SK-N-SH (cell line): ENCODE results near the gene AKAP10. TPM values are rescaled to one million over a fixed set of nuclear protein-coding genes. Genes with fewer than 3 reads are reported as not detected.
A peak's percentile ranks its signal among the peaks of the same experiment; 100 is the strongest.

Experiments
- CTCF ChIA-PET: fragments of 300-600, 350-600 bp; formaldehyde crosslinking; extraction: SDS; loops from one replicate; lab custom pipeline; 2021; lab: Yijun Ruan, JAX
- POLR2A ChIA-PET: fragments of 350-600 bp; sonication (Branson Sonifier 250); formaldehyde crosslinking; extraction: SDS; loops from one replicate; lab custom pipeline; 2020; ENCODE audit warnings: antibody characterized with exemption, inconsistent platforms; lab: Yijun Ruan, JAX
- DNase-seq: peaks from one replicate; pipeline ENCODE4 v3.0.0; 2012
- H2AFZ ChIP-seq: fragments of 200-600 bp; sonication (generic); 2 replicates; pipeline ENCODE4 v1.8.1; 2016; ENCODE audit warnings: antibody characterized with exemption, mild to moderate bottlenecking, low read depth
- H3F3A ChIP-seq: fragments of 200-600 bp; sonication (generic); replicated peaks from 2 replicates; pipeline ENCODE3; 2016; ENCODE audit warnings: antibody characterized with exemption, mild to moderate bottlenecking; ENCODE audit not compliant: insufficient read depth
- H3K27ac ChIP-seq, 2 experiments: fragments of 200-500 bp in 1 of 2; fragments of 200-600 bp in 1 of 2; sonication (Bioruptor generic) in 1 of 2; sonication (generic), shearing (Covaris generic) in 1 of 2; 2 replicates each; pipeline versions ENCODE4 v1.5.1 to v1.6.1; 2014 to 2016; ENCODE audit warnings: low read depth in 2 of 2, inconsistent platforms in 1 of 2, low read length in 1 of 2, mild to moderate bottlenecking in 1 of 2, mixed read lengths in 1 of 2
- H3K27me3 ChIP-seq: fragments of 200-600 bp; sonication (generic), shearing (Covaris generic); 2 replicates; pipeline ENCODE4 v1.6.1; 2016; ENCODE audit warnings: mixed run types; ENCODE audit not compliant: insufficient read depth
- H3K36me3 ChIP-seq, 2 experiments: fragments of 200-500 bp in 1 of 2; fragments of 200-600 bp in 1 of 2; sonication (Bioruptor generic) in 1 of 2; sonication (generic) in 1 of 2; replicated peaks in 1 of 2; 2 replicates each; pipeline versions ENCODE3 to v1.5.1; 2014 to 2016; ENCODE audit warnings: low read length in 1 of 2, mild to moderate bottlenecking in 1 of 2; ENCODE audit not compliant: insufficient read depth in 2 of 2, control insufficient read depth in 1 of 2
- H3K4me1 ChIP-seq, 2 experiments: fragments of 200-500 bp in 1 of 2; fragments of 200-600 bp in 1 of 2; sonication (Bioruptor generic) in 1 of 2; sonication (generic), shearing (Covaris generic) in 1 of 2; 2 replicates each; pipeline versions ENCODE4 v1.5.1 to v1.6.1; 2014 to 2016; ENCODE audit warnings: low read depth in 1 of 2, low read length in 1 of 2, mixed run types in 1 of 2; ENCODE audit not compliant: insufficient read depth in 2 of 2, control insufficient read depth in 1 of 2
- H3K4me2 ChIP-seq: fragments of 200-600 bp; sonication (generic), shearing (Covaris generic); 2 replicates; pipeline ENCODE4 v1.6.1; 2017; ENCODE audit warnings: mixed run types
- H3K4me3 ChIP-seq, 2 experiments: fragments of 200-500 bp in 1 of 2; fragments of 200-600 bp in 1 of 2; sonication (Bioruptor generic) in 1 of 2; sonication (generic), shearing (Covaris generic) in 1 of 2; 2 replicates each; pipeline versions ENCODE4 v1.5.1 to v1.8.1; 2014 to 2016; ENCODE audit warnings: low read depth in 2 of 2, inconsistent platforms in 1 of 2, low read length in 1 of 2, mild to moderate bottlenecking in 1 of 2, mixed read lengths in 1 of 2, moderate library complexity in 1 of 2
- H3K79me2 ChIP-seq: fragments of 200-600 bp; sonication (generic); 2 replicates; pipeline ENCODE4 v1.8.1; 2017; ENCODE audit warnings: mild to moderate bottlenecking; ENCODE audit not compliant: insufficient read depth
- H3K9ac ChIP-seq: fragments of 200-600 bp; sonication (generic); 2 replicates; pipeline ENCODE4 v1.6.1; 2017; ENCODE audit warnings: mixed run types
- H3K9me2 ChIP-seq: fragments of 200-600 bp; sonication (generic); 2 replicates; pipeline ENCODE4 v1.6.1; 2017; ENCODE audit warnings: mixed run types
- H3K9me3 ChIP-seq: fragments of 200-600 bp; sonication (generic); 2 replicates; pipeline ENCODE4 v1.6.1; 2017; ENCODE audit warnings: mixed run types, mild to moderate bottlenecking, moderate library complexity
- H4K20me1 ChIP-seq: fragments of 200-600 bp; sonication (generic); 2 replicates; pipeline ENCODE4 v1.6.1; 2017; ENCODE audit warnings: mild to moderate bottlenecking, mixed run types; ENCODE audit not compliant: insufficient read depth
- CHD2 ChIP-seq: fragments of 150-350 bp; IDR thresholded peaks from 2 replicates; pipeline ENCODE4 v1.6.1; 2018; ENCODE audit warnings: low read length; ENCODE audit not compliant: partially characterized antibody
- ELF1 ChIP-seq: IDR thresholded peaks from 2 replicates; pipeline ENCODE4 v1.4.0; 2012
- EP300 ChIP-seq, 2 experiments: IDR thresholded peaks; 2 replicates each; pipeline versions ENCODE4 v1.4.0 to v1.6.1; 2012; ENCODE audit warnings: borderline replicate concordance in 1 of 2, low read depth in 1 of 2, low read length in 1 of 2
- EZH2phosphoT487 ChIP-seq: fragments of 200-600 bp; sonication (generic); IDR thresholded peaks from 2 replicates; pipeline ENCODE4 v1.6.1; 2017; ENCODE audit warnings: low read depth, mixed run types, mild to moderate bottlenecking, antibody characterized with exemption, moderate library complexity, borderline replicate concordance
- FOXJ3 ChIP-seq: sonication (generic); formaldehyde crosslinking; IDR thresholded peaks from 2 replicates; pipeline ENCODE4 v1.5.1; 2020; ENCODE audit warnings: mild to moderate bottlenecking, missing genetic modification reagents
- GABPA ChIP-seq: IDR thresholded peaks from 2 replicates; pipeline ENCODE4 v1.4.0; 2012; ENCODE audit warnings: low read depth, mild to moderate bottlenecking
- MXI1 ChIP-seq: IDR thresholded peaks from 2 replicates; pipeline ENCODE4 v1.6.1; 2012; ENCODE audit warnings: mild to moderate bottlenecking, low read depth, low read length, improper control_type of control experiment
- NFIC ChIP-seq: IDR thresholded peaks from 2 replicates; pipeline ENCODE4 v1.4.0; 2012; ENCODE audit warnings: borderline replicate concordance
- NRF1 ChIP-seq: IDR thresholded peaks from 2 replicates; pipeline ENCODE4 v1.6.1; 2012; ENCODE audit warnings: low read depth, mild to moderate bottlenecking, low read length
- PBX3 ChIP-seq: IDR thresholded peaks from 2 replicates; pipeline ENCODE4; 2012
- POLR2AphosphoS5 ChIP-seq: IDR thresholded peaks from 2 replicates; pipeline ENCODE4 v1.6.1; 2012; ENCODE audit warnings: low read depth, low read length
- RAD21 ChIP-seq: IDR thresholded peaks from 2 replicates; pipeline ENCODE4 v1.6.1; 2012; ENCODE audit warnings: mild to moderate bottlenecking, low read length
- RXRA ChIP-seq: IDR thresholded peaks from 2 replicates; pipeline ENCODE4 v1.4.0; 2012; ENCODE audit warnings: low read depth, mild to moderate bottlenecking, borderline replicate concordance
- SMC3 ChIP-seq: IDR thresholded peaks from 2 replicates; pipeline ENCODE4 v1.6.1; 2012; ENCODE audit warnings: low read depth, low read length, improper control_type of control experiment
- TCF12 ChIP-seq: IDR thresholded peaks from 2 replicates; pipeline ENCODE4 v1.4.0; 2012
- USF2 ChIP-seq: fragments of 150-350 bp; IDR thresholded peaks from 2 replicates; pipeline ENCODE4 v1.6.1; 2017; ENCODE audit warnings: antibody characterized with exemption, low read length, low read depth, borderline replicate concordance
- ZBTB33 ChIP-seq: IDR thresholded peaks from 2 replicates; pipeline ENCODE4 v1.4.0; 2012; ENCODE audit warnings: low read depth, borderline replicate concordance
- WGBS: methylation state at CpG from one replicate; pipeline ENCODE4 v1.1.6; 2017; ENCODE audit warnings: low lambda C conversion rate; 5-methylcytosine and 5-hydroxymethylcytosine counted together
- polyA plus RNA-seq, 3 experiments: library from polyadenylated mRNA; depleted of rRNA; stranded (reverse); fragments of >200 nt; gene quantifications; 2 replicates each; pipeline ENCODE4 v1.2.3, GENCODE V29; 2012
- TF ChIP-seq, protein P1 (sequence below): IDR thresholded peaks from 2 replicates; pipeline ENCODE4 v1.6.1; 2012; ENCODE audit warnings: mild to moderate bottlenecking, low read depth, low read length, moderate library complexity
- TF ChIP-seq, protein P2 (sequence below): IDR thresholded peaks from 2 replicates; pipeline ENCODE4 v1.4.0; 2012; ENCODE audit warnings: low read depth, borderline replicate concordance

AKAP10 gene
- polyA plus RNA-seq, 1 of the 3 experiments (the other 2 are of a cell fraction) = 12.7 TPM

- Histone ChIP-seq H3K4me2 (peak overlapping the region; percentile 98), H3K9ac (peak overlapping the region; percentile 32; the same call in 1 of the 2 replicates), H3K79me2 (no peaks in the 10 kb centered on the region), H3K9me3 (no peaks in the 10 kb centered on the region), H3K36me3 (no peaks in the 10 kb centered on the region), H3K27me3 (no peaks in the 10 kb centered on the region; the same call in 1 of the 2 replicates), H3K27ac (peak overlapping the region in 1 of 2 experiments; percentile 67; a peak in 1 of 4 replicates), H3K4me3 (peak overlapping the region; percentile 66 to 82), H3F3A (peaks cover 18% of the 10 kb centered on the region), H4K20me1 (no peaks in the 10 kb centered on the region), H3K4me1 (peaks cover 0 to 4% of the 10 kb centered on the region in 2 experiments; a peak in 2 of 4 replicates), H2AFZ (peak overlapping the region; percentile 93), H3K9me2 (no peaks in the 10 kb centered on the region)
- no peak for TF ChIP-seq NFIC
- no peak for TF ChIP-seq GABPA
- TF ChIP-seq PBX3 = no peak
- TF ChIP-seq CHD2 = no peak
- no peak for TF ChIP-seq RAD21
- TF ChIP-seq, protein P1, sequence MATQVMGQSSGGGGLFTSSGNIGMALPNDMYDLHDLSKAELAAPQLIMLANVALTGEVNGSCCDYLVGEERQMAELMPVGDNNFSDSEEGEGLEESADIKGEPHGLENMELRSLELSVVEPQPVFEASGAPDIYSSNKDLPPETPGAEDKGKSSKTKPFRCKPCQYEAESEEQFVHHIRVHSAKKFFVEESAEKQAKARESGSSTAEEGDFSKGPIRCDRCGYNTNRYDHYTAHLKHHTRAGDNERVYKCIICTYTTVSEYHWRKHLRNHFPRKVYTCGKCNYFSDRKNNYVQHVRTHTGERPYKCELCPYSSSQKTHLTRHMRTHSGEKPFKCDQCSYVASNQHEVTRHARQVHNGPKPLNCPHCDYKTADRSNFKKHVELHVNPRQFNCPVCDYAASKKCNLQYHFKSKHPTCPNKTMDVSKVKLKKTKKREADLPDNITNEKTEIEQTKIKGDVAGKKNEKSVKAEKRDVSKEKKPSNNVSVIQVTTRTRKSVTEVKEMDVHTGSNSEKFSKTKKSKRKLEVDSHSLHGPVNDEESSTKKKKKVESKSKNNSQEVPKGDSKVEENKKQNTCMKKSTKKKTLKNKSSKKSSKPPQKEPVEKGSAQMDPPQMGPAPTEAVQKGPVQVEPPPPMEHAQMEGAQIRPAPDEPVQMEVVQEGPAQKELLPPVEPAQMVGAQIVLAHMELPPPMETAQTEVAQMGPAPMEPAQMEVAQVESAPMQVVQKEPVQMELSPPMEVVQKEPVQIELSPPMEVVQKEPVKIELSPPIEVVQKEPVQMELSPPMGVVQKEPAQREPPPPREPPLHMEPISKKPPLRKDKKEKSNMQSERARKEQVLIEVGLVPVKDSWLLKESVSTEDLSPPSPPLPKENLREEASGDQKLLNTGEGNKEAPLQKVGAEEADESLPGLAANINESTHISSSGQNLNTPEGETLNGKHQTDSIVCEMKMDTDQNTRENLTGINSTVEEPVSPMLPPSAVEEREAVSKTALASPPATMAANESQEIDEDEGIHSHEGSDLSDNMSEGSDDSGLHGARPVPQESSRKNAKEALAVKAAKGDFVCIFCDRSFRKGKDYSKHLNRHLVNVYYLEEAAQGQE = no peak
- TF ChIP-seq FOXJ3 = no peak
- peak; percentile 57 for TF ChIP-seq POLR2AphosphoS5
- no peak for TF ChIP-seq MXI1
- peak; percentile 33; the same call in 1 of the 2 replicates for TF ChIP-seq NRF1
- TF ChIP-seq RXRA = no peak
- no peak for TF ChIP-seq EP300 (IDR thresholded peaks at IDR 0.05; ENCODE audit: borderline replicate concordance in 1 of 2, low read depth in 1 of 2, low read length in 1 of 2)
- no peak for TF ChIP-seq ZBTB33
- TF ChIP-seq TCF12 = no peak
- TF ChIP-seq USF2 = no peak
- TF ChIP-seq SMC3 = no peak
- peak; percentile 49; the same call in 1 of the 2 replicates for TF ChIP-seq ELF1
- no peak for TF ChIP-seq EZH2phosphoT487
- TF ChIP-seq, protein P2, sequence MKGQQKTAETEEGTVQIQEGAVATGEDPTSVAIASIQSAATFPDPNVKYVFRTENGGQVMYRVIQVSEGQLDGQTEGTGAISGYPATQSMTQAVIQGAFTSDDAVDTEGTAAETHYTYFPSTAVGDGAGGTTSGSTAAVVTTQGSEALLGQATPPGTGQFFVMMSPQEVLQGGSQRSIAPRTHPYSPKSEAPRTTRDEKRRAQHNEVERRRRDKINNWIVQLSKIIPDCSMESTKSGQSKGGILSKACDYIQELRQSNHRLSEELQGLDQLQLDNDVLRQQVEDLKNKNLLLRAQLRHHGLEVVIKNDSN = no peak; the same call in 1 of the 2 replicates
- ChIA-PET POLR2A (interaction anchor here (0.5 kb wide), 1 partner anchor 15 kb away, joined by 4 read pairs; no protein-coding TSS in a partner anchor), CTCF (interaction anchor here (0.6 to 4.4 kb wide), 32 partner anchors 8 to 307 kb away, joined by 3 to 56 read pairs (median 6); partner anchors contain the start of gene ULK2)
- no peak for DNase-seq
- WGBS = 2% methylated on average over 5 of the region's 18 CpGs
These were observed 31.3 kb upstream of the AKAP10 start for GRCh38 chr17:20009052-20009301.
